ENCODE measurements around the gene DAGLB.

- no peak for TF ChIP-seq CTCF (conservative IDR thresholded peaks at IDR 0.05; ENCODE audit: low read length)
- no peak for TF ChIP-seq EZH2phosphoT487 (IDR thresholded peaks at IDR 0.05; ENCODE audit: borderline replicate concordance, low read depth, low read length)
These were observed 33.7 kb upstream of the DAGLB start for GRCh38 chr7:6481445-6481844.

Measured in OCI-LY7 (cell line).